ENCODE measurements around the gene BRSK1.

DNA sequence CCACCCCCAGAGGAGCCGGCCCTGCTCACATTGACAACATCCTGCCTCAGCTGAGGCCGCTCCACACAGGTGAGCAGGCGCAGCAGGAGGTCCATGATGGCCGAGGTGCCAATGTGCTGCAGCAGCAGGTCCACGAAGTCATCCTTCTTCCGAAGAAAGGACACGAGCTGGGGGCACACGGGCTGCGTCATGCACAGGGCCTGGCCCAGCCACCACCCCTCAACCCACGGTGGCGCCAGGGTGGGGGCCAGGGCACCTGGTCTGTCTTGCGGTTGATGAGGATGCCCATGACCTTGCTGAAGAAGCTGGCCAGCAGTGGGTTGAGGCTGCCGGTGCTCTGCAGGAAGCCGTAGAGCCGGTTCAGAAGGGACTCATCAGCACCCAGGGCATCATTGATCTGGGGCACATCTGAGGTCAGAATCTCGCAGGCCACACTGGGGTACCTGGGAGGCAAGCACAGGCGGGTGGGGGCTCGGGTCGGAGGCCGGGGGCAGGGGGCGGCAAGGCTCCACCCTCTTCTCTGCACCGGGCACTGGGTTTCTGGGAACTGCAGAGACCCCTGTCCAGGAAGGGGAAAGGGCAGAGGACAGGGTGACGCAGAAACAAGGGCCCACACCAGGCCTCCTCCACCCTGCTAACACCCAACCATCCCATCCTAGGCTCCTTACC is 38.4 kb upstream of the BRSK1 start:
- TF ChIP-seq, protein P1, sequence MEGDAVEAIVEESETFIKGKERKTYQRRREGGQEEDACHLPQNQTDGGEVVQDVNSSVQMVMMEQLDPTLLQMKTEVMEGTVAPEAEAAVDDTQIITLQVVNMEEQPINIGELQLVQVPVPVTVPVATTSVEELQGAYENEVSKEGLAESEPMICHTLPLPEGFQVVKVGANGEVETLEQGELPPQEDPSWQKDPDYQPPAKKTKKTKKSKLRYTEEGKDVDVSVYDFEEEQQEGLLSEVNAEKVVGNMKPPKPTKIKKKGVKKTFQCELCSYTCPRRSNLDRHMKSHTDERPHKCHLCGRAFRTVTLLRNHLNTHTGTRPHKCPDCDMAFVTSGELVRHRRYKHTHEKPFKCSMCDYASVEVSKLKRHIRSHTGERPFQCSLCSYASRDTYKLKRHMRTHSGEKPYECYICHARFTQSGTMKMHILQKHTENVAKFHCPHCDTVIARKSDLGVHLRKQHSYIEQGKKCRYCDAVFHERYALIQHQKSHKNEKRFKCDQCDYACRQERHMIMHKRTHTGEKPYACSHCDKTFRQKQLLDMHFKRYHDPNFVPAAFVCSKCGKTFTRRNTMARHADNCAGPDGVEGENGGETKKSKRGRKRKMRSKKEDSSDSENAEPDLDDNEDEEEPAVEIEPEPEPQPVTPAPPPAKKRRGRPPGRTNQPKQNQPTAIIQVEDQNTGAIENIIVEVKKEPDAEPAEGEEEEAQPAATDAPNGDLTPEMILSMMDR (conservative IDR thresholded peaks at IDR 0.05): no peak
- TF ChIP-seq ZFX (IDR thresholded peaks at IDR 0.05): no peak

Data from C4-2B (cell line).